ENCODE data around the gene C1QL4.
A peak's percentile ranks its signal among the peaks of the same experiment; 100 is the strongest.
"Not testable (repeated sequence)": the region's sequence is repeated elsewhere in the genome, so short reads cannot be mapped to it uniquely, and the experiment has no call there.

Gene C1QL4

DNA sequence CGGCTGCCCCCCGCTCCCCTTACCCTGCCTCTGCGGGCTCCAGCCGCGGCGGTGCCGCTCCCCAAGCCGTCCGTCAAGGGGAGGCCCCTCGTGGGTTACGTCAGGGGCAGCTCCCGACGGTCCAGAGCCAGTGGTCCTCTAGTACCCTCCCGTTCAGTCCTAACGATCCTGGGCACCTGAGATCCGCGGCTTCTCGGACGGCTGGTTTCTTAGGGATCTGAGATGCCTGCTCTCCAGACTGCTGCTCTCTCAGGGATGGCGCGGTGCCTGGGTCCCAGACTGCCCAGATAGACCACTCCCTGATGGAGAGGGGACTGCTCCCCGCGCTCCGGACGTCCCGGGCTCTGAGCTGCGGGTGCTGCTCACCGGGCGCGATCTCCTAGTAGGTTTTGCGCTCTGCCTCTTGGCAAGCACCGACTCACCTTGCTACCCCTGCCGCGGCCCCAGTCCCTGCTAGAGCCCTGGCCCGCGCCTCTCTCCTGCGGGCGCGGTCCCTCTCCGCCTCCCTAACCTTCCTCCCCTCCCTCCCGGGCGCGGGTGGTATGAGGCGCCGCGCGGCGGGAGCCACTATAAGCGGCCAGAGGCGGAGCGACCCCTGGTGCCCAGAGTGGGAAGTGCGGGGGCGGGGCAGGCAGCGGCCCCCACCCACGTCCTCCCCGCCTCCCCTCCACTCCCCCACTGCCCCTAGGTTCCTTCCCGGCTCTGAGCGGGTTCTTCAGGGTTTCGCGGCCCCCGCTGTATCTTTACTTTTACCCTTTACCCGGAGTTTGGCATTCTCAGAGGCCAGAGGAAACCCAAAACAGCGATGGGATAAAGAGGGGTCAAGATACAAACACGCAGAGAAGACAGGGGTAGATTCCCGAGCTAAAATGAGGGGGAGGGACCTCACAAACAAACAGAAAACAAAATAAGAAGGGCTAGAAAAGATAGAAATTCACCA, at the start of gene C1QL4:
Gene C1QL4, minus strand, starts transcription at position 544 of the 940 bp plus-strand sequence. CDS start 711 bp downstream, outside the sequence.
- TF ChIP-seq, protein P1, sequence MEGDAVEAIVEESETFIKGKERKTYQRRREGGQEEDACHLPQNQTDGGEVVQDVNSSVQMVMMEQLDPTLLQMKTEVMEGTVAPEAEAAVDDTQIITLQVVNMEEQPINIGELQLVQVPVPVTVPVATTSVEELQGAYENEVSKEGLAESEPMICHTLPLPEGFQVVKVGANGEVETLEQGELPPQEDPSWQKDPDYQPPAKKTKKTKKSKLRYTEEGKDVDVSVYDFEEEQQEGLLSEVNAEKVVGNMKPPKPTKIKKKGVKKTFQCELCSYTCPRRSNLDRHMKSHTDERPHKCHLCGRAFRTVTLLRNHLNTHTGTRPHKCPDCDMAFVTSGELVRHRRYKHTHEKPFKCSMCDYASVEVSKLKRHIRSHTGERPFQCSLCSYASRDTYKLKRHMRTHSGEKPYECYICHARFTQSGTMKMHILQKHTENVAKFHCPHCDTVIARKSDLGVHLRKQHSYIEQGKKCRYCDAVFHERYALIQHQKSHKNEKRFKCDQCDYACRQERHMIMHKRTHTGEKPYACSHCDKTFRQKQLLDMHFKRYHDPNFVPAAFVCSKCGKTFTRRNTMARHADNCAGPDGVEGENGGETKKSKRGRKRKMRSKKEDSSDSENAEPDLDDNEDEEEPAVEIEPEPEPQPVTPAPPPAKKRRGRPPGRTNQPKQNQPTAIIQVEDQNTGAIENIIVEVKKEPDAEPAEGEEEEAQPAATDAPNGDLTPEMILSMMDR (IDR thresholded peaks at IDR 0.05; ENCODE audit: low read depth, low read length) = peak; percentile 84
- no peak for DNase-seq (ENCODE audit: extremely low read depth, low read depth)

DNA sequence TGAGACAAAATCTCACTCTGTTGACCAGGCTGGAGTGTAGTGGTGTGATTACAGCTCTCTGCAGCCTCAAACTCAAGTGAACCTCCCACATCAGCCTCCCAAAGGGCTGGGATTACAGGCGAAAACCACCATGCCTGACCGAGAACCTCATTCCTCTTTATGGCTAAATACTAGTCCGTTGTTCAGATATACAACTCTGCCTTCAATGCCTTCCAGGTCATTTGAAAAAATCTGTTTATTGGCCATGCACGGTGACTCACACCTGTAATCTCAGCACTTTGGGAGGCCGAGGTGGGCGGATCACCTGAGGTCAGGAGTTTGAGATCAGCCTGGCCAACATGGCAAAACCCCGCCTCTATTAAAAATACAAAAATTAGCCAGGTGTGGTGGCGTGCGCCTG, 43.2 kb upstream of the C1QL4 start:
- DNase-seq (ENCODE audit: extremely low read depth, low read depth) = not testable (repeated sequence)

DNA sequence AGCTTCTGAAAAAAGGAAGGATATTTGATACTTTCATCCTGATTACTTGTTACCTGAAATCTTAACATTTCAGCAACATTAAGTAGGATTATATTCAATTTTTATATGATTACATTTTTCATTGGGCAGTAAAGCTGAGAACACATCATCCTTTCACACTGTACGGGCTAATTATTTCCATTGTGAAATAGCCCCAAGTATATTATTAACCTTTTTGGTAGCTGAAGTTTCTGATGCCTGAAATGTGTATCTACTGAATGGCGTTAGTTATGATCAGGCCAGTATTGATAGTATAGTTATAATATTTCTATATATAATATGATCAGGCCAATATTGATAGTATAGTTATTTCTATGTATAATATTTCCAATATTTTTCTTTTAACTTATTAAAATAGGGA, 40.4 kb upstream of the C1QL4 start:
- DNase-seq (ENCODE audit: extremely low read depth, low read depth) = no peak
- TF ChIP-seq, protein P1 (IDR thresholded peaks at IDR 0.05; ENCODE audit: low read depth, low read length) = no peak

DNA sequence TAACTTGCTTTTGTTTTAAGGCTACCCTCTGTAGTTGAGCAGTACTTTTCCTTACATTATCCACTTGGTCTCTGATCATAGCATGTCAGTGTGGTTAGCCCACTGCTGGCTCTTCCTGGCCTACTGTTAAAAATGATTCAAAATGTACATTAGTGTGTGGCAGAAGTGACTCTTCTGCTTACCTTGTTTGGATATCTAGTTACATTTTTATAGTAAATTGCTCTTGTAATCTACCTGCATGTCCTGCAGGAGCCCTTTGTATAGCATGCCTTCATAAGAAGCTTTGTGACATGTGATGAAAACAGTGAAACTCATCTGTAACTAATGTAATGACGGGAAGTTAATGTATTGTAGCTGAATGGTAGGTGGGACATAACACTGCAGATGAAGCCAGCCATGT, 38.4 kb upstream of the C1QL4 start:
- TF ChIP-seq, protein P1 (IDR thresholded peaks at IDR 0.05; ENCODE audit: low read depth, low read length) = no peak
- no peak for DNase-seq (ENCODE audit: extremely low read depth, low read depth)

DNA sequence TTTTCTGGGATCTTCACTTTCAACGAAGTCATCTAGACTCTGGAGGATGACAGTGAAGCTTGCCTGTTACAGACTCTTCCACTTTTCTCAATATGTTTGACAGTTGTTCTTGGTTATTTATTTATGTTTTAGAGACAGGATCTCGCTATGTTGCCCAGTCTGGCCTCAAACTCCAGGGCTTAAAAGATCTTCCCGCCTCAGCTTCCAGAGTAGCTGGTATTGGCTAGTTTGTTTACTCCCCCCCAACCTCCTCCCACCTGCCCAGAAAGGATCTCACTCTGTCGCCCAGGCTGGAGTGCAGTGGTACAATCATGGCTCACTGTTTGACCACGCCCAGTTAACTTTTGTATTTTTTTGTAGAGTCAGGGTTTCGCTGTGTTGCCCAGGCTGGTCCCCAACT, 33.6 kb upstream of the C1QL4 start:
- TF ChIP-seq, protein P1 (IDR thresholded peaks at IDR 0.05; ENCODE audit: low read depth, low read length) = no peak
- no peak for DNase-seq (ENCODE audit: extremely low read depth, low read depth)

DNA sequence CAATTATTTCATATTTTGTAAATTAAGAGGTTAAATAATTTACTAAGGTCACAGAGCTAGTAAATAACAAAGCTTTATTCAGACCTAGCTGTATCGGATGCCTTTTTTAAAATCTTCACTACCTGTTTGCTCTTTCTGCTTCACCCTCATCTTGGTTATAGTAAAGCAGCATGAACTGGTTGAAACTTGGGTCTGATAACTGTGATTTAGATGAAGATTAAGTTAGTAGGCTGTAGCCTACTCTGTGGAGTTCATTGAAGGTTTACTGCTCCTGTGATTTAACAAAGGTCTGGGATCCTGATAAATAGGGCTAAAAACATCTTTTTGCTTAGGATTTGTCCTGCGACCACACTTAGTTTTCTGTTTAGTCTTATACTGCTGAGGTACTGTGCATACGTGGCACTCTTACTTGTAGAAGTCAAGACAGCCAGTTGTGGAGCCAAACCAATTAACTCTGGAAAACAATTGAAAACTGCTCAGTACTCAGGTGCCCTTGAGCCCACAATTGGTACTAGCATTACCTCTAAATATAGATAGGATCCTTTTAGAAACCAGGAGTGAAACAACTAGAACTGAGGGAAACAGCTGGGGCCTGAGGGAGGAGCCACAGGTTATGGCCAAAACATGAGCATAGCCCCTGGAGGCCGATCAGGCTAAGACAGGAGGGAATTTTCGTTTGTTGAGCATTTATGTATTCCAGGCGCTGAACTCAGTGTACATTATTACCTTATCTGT, 32.6 kb upstream of the C1QL4 start:
- TF ChIP-seq, protein P1 (IDR thresholded peaks at IDR 0.05; ENCODE audit: low read depth, low read length) = peak; percentile 36
- DNase-seq (ENCODE audit: extremely low read depth, low read depth) = no peak

DNA sequence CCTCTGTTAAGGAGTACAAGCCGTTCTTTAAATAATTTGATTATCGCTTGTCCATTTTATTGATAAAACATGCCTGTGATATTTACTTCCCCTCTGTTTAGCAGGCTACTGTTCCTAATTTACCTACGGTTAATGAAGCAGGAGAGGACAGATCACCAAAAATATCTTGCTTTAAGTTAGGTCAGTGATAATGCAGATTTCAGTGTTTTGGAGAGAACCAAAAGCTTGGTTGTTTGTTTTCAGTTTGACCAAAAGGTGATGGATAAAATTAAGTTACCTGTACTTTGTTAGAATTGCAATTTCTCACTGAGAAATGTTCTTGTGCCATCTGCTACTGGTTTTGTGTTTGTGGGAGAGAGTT, 31.2 kb upstream of the C1QL4 start:
- TF ChIP-seq, protein P1 (IDR thresholded peaks at IDR 0.05; ENCODE audit: low read depth, low read length) = no peak
- DNase-seq (ENCODE audit: extremely low read depth, low read depth) = no peak

All from AG09319 (cell line).